Measurements from ENCODE around the gene GLT1D1.

Gene GLT1D1

DNA sequence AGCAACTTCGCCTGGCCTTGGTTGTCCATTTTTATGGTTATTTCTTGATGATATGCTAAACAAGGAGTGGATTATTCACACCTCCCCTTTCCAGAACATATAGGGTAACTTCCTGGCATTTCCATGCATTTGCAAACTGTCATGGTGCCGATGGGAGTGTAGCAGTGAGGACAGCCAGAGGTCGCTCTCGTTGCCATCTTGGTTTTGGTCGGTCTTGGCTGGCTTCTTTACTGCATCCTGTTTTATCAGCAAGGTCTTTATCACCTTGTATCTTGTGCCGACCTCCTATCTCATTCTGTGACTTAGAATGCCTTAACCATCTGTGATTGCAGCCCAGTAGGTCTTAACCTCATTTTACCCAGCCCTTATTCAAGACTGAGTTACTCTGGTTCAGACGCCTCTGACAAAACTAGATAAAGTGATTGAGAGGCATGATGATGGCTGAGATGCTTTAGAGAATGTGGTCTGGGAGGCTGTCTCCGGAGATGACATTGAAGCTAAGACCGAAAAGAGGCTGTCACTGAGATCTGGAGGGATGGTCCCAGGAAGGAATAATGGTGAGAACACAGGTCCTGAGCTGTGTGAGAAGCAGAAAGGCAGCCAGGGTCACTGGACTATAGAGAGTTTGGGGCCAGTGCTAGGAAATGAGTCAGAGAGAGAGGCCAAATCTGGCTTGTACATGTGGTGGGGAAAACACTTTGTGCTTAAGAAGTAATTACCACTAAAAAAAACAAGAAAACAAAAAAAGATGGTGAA, 2.9 kb downstream of the GLT1D1 start:
- in situ Hi-C loops (cut with MboI; ENCODE audit: low sequenced_read_pairs, unreplicated experiment): no loop called here
- peak; percentile 53 for DNase-seq (ENCODE audit: low spot score)
- TF ChIP-seq, protein P1, sequence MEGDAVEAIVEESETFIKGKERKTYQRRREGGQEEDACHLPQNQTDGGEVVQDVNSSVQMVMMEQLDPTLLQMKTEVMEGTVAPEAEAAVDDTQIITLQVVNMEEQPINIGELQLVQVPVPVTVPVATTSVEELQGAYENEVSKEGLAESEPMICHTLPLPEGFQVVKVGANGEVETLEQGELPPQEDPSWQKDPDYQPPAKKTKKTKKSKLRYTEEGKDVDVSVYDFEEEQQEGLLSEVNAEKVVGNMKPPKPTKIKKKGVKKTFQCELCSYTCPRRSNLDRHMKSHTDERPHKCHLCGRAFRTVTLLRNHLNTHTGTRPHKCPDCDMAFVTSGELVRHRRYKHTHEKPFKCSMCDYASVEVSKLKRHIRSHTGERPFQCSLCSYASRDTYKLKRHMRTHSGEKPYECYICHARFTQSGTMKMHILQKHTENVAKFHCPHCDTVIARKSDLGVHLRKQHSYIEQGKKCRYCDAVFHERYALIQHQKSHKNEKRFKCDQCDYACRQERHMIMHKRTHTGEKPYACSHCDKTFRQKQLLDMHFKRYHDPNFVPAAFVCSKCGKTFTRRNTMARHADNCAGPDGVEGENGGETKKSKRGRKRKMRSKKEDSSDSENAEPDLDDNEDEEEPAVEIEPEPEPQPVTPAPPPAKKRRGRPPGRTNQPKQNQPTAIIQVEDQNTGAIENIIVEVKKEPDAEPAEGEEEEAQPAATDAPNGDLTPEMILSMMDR (IDR thresholded peaks at IDR 0.05; ENCODE audit: borderline replicate concordance, control extremely low read depth, extremely low read depth, insufficient read depth, missing control alignments): no peak

DNA sequence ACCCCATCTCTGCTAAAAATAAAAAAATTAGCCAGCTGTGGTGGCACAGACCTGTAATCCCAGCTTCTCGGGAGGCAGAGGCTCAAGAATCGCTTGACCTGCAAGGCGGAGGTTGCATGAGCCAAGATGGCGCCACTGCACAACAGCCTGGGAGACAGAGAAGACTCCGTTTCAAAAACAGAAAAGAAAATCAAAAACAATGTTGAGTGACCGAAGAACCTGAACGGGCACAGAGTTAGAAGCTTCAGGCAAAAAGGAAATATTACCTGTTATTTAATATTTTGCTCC, 3.5 kb downstream of the GLT1D1 start:
- in situ Hi-C loops (cut with MboI; ENCODE audit: low sequenced_read_pairs, unreplicated experiment): no loop called here
- DNase-seq (ENCODE audit: low spot score): no peak
- TF ChIP-seq, protein P1 (IDR thresholded peaks at IDR 0.05; ENCODE audit: borderline replicate concordance, control extremely low read depth, extremely low read depth, insufficient read depth, missing control alignments): no peak

DNA sequence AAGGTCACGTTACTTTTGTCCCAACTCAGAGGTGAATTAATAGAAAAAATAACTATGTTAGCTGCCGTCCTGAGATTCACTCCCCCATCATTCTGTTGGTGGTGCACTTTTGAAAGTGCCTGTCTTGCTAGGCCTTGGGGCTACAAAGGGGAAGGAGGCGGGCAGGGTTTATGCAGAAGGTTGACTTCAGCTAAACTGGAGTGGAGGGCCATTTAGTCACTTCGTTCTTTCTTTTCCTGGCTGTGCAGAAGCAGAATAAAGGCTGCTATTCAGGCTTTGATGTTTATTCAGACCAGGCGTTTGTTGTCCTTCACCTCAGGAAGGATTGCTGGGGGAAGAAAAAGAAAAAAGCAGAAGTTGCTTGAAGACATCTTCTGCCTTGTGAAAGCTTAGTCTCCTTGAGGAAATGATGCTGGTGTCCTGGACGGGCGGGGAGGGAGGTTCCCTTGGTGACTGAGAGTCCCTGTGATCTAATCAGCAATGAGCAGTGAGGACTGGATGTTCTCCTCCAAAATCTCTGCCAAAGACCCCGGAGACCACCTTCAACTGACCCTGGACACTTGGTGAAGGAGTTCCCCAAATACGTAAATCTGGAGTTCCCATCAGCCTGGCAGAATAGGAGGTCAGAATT, 4.0 kb downstream of the GLT1D1 start:
- no peak for DNase-seq (ENCODE audit: low spot score)
- in situ Hi-C loops (cut with MboI; ENCODE audit: low sequenced_read_pairs, unreplicated experiment): no loop called here

DNA sequence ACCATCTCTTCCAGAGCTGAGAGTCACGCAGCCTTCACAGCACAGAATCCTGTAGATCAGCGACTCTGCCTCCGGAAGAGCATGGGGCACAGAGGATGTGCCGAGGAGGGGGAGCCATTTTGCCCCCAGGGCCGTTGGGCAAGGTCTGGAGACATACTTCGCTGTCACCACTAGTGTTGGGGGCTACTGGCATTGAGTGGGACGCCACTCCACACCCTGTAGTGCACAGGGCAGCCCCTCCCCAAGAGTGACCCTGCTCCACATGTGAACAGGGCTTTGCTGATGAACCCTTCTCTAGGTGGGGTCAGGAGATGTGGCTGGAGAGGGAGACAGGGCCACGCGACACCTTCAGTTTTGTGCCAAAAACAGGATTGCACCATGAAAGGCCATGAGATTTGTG, 6.0 kb downstream of the GLT1D1 start:
- TF ChIP-seq, protein P1 (IDR thresholded peaks at IDR 0.05; ENCODE audit: borderline replicate concordance, control extremely low read depth, extremely low read depth, insufficient read depth, missing control alignments): no peak
- in situ Hi-C loops (cut with MboI; ENCODE audit: low sequenced_read_pairs, unreplicated experiment): no loop called here
- DNase-seq (ENCODE audit: low spot score): no peak

More for the DNA sequence above, 4.0 kb downstream of the GLT1D1 start:
- TF ChIP-seq, protein P1 (IDR thresholded peaks at IDR 0.05; ENCODE audit: borderline replicate concordance, control extremely low read depth, extremely low read depth, insufficient read depth, missing control alignments): no peak

DNA sequence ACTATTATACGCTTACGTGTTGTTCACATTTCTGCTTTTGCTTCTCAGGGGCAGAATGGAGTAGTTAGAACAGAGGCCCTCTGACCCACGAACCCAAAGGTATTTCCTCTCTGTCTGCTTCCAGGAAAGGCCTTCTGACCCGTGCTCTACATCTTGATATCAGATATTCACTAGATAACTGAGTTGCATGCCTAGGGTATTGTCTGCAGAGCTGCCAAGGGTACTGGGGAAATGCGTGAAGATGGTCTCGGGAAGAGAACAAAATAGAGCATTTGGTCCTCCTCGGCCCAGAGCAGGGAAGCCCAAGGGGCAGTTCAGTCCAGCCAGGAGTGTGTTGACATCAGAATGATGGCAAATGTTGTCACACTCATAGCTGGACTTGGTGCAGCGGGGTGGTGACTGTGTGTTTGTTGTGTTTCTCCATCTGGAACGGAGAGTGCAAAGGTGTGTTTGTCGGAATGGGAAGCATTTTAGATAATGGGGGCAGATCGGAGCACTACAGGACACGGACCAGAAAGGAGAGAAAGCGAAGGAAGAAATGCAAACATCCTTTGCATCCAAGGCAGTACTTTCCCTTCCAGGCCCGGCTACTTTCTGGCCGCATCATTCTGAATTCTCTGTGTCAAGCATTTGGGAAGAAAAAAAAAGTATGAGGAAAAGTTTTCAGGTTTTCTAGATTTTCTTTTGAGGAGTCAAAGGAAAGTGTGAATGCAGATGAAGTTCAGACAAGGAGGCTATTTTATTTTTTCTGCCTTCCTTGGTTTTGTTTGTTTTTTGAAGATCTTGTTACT, 8.1 kb downstream of the GLT1D1 start:
- in situ Hi-C loops (cut with MboI; ENCODE audit: low sequenced_read_pairs, unreplicated experiment): no loop called here
- DNase-seq (ENCODE audit: low spot score): no peak
- TF ChIP-seq, protein P1 (IDR thresholded peaks at IDR 0.05; ENCODE audit: borderline replicate concordance, control extremely low read depth, extremely low read depth, insufficient read depth, missing control alignments): no peak

DNA sequence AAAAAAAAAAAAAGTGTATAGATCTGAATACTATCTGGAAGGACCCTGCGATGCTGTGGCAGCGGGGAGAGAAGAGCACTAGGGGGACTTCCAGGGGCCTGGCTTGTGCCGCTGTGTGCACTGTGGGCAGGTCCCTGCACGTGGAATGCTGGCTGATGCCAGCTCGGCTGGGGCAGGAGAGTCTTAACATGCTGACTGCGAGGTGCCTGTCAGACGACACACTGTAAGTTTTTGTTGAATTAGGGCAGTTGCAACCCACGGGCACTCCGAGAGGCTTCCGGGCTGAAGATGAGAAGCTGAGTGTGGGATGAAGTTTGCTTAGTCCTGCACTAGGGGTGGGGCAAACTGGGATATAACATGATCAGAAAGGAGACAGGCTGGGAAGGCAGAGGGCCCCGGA, 10.7 kb downstream of the GLT1D1 start:
- in situ Hi-C loops (cut with MboI; ENCODE audit: low sequenced_read_pairs, unreplicated experiment): no loop called here
- no peak for DNase-seq (ENCODE audit: low spot score)

More for the DNA sequence above, 10.7 kb downstream of the GLT1D1 start:
- TF ChIP-seq, protein P1 (IDR thresholded peaks at IDR 0.05; ENCODE audit: borderline replicate concordance, control extremely low read depth, extremely low read depth, insufficient read depth, missing control alignments): no peak
